CD4-positive, alpha-beta T cell treated with Interferon gamma for 1 hour (primary cell): ENCODE data around the gene INO80C.
"Not testable (repeated sequence)": the region's sequence is repeated elsewhere in the genome, so short reads cannot be mapped to it uniquely, and the experiment has no call there.

Source experiments
- DNase-seq: peaks from one replicate; pipeline ENCODE4 v3.0.0-alpha.2; 2020

Gene INO80C

DNA sequence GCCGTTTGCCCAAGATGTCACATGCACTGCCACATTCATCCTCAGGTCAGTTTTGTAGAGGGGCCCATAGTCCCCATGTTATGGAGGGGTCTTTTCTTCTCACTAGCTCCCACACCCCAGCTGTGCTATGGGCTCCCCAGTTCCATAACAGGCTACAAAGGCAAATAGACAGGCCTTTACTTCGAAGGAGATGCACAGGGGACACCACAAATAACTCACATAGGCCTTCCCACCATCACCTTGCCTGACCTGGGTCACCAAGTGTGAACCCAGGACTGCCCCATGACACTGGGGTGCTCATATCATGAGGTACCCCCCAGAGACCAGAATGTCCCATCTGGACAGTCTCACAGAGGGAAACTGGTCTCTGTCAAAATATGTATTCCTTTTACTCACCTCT is 15.0 kb upstream of the INO80C start:
- DNase-seq = no peak

DNA sequence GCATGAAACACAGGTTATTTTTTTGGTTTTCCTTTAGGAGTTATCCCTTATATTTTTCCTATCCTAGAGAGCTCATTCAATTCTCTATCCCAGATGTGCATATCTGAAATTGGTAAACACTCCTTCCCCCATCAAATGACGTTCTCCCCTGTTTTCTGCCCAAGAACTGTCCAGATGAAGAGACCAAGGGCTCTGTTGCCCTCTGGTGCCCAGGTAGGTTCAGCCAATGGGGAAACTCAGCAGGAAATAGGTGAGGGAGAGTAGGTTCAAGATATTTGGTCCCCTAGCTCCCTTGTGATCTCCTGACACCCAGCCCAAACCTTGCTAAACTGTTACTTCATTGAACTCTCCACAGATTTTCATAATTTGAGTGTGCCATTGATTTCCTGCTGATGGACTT is 14.1 kb upstream of the INO80C start:
- DNase-seq = no peak

DNA sequence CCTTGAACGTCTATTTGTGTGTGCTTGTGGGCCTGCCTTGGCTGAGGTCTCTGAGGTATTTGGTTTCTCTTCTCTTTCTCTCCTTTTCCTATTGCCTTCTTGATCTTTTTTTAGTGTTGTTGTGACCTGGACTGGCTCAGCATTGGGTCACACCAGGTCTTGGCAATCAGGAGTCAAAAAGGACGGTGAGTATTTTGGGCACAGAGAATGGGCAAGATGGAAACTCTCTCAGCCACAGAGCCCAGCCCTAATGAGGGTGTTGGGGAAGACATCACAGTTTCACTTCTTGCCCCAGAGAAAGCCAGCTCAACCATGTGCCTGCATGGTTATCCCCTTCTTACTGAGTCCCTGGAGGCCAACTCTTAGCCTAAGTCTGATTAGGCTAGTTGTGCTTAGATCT is 13.7 kb upstream of the INO80C start:
- DNase-seq = no peak

DNA sequence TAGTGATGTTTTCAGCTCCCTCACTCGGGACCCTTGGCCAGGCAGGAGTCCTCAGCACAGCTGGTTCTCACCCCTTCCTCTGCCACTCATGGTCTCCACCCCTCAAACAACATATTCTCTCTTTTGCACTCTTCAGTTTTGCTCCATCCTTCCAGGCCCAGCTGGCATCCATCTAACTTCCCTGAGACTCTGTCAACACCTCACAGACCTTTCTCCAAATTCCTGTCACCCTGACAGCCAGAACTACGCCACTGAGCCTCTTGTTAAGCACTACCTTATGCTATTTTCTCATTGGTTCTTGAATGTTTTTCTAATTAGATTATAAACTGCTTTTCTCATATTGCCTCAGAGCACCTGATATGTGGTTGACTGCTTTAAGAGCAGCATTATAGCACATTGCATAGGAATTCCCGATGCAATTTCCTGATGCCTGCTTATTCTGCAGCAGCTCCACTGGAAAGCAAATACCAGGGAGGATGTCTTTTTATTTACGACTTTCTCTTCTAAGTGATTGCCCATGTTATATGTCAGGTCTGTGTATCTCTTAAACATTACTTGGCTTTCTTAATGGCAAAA is 12.4 kb upstream of the INO80C start:
- DNase-seq = no peak

DNA sequence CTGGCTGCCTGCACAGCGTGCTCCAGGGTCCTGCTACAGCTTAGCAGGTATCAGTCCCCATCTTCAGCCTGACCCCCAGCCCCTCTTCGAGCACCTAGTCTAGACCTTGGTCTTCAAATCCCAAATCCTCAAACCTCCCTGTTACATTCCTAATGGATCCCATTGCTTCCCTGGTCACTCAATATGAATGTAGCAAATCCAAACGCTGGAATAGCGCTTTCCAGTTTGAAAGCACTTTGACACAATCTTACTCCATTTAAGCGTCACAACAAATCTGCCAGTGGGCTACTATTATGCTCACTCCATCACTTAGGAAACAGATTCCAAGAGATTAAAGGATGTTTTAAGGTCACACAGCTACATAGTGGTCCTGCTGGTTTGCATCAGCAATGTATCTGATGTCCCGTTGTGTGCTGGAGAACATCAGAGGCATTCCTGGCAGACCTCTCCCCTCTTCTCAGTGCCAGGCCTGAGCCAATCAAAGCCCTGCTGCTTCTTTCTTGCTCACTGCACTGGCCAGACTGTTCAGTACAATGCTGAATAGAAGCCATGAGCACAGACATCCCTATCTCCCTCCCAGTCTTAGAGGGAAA is 11.1 kb upstream of the INO80C start:
- no peak for DNase-seq

DNA sequence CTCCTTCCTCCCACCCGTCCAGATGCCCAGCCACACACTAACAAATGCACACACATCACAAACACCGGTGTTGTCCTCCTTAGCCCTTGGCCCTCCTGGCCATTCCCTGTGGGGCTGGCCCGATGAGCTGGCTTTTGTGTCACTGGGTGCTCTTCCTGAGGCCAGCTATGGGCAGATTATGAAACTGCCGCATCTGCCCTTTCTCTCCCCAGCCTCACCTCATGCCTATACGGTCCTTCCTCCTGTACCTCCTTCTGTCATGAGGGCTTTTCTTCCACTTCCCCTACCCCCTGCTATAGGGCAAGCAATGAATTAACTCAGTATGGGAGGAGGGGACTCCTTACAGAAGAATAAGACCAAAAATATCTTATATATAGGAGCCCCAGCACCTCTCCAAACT is 10.3 kb upstream of the INO80C start:
- DNase-seq = no peak

DNA sequence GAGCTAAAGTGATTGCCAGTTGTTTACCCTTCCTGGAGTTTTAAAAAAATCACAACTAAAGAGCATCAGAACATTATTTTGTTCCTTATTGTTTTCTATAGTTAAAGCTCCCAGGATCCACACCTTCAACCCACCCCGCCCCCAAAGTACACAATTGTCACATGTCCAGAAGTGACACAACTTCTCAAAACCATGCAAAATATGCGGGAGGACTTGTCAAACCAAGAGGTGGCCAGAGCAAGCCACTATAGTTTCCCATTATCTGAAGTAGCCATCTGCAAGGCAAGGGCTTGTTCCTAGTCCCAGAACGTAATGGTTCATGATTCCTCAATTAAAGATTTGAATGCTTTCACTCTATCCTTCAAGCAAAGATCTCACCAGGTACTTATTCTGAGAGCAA is 9.9 kb upstream of the INO80C start:
- DNase-seq = no peak

DNA sequence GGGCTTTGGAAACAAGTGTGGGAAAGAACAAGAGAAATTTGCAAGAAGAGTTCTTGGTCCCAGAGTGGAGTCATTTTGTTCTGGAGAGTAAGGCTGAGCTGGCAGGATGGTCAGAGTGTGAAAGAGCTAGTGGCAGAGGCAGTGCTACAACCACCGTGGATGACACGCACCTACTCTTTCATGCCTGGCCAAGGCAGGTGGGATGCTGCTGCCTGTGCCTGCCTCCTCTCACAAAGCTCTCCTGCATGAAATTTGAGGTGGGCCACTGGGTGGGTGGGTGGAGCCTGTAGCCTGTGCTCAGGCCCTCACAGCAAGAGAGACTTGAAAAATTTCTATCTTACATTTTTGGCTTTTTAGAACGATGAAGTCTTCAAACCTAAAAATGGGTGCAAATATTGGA is 9.4 kb upstream of the INO80C start:
- DNase-seq = no peak

DNA sequence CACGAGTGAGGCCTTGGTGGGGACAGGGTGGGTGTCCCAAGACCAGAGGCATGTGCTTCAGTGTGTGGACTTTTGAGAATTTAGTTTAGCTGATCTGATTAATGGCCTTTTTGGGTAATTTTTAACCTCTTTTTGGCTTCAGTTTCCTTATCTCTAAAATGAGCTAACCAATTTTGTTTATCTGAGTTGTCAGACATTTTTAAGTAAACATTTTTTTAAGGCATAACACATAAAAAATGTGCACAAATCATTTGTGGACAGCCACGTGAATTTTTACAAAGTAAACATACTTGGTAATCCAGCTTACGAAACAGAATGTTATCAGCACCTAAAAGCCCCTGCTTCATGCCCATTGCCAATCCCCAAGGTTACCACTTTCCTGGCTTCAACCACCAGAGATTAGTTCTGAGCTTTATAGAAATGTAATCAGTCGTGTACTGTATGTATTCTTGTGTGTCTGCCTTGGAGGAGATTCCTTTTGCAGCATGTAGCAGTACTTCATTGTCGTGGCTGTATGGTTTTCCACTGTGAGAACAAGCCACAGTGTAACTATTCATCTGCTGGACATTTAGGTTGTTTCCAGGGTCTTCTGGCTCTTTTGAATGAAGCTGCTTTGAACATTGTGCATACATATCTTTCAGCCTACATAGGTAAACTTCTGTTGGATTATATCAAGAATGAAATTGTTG is 8.4 kb upstream of the INO80C start:
- no peak for DNase-seq

DNA sequence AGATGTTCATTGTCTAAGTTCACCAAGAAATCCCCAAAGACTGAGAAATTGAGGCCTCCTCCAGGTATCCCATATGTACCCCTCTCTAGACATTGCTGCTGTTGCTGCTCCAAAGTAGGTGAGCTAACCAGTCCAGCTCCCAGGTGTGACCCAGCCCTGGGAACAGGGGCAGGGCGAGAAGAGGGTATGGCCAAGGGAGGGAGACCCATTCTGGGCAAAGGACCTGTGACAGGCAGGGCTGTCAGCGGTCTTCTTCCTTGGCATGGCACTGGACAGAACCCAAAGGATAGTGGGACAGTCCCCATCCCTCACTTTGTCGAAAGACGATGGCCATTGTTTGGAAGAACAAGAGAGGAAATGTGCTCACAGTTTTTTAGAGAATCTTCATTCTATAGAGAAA is 7.2 kb upstream of the INO80C start:
- no peak for DNase-seq

DNA sequence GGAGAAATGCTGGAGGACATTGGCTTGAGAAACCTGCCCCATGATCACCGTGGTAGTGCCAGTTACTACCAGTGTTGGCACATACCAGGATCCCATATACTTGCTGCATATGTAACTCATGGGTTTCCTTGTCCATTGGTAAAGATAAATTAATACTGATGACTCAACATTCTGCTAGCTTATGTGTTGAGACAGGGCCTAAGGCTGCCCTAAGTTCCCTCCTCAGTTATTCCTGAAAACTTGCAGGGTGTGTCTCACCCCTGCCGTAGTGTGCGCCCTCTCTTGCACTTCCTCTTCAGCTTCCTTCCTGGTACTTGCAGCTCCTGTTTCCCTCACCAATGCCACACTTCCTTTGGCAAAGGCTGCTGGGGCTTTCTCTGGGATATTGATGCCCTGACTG is 4.3 kb upstream of the INO80C start:
- DNase-seq = peak; percentile 9

DNA sequence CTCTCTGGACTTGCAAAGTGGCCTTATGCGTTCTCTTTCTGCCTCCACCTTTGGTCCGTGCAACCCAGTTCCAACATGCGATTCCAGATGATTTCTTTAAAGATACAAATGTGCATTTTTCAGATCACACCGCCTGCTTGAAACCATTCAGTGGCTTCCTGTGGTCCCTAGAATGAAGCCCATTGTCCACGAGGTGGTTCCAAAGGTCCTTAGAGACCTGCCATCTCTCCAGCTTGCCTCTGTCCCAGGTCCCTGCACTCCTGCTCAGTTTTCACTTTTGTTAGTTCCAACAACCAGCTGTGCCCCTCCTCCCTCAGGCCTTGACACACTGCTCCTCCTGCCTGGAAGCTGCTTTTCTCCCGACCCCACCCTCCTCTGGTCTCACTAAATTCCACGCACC is 3.6 kb upstream of the INO80C start:
- DNase-seq = no peak

DNA sequence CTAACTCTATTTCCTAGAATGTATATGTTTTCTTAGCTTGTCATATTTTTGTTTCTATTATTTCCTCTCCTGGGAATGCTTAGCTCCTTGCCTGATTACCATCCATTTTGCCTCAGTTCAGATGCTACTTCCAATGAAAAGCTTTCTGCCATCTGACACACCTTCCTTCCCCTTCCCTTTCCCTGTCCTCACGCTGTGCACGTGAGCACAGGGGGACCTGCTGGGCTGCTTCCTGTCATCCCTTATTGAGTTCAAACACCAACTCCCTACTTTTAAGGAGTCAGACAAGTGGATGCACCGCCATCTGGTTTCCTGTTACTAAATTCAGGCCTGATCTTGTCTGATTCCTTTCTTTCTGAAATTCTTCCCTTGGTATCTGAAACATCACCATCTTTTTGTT is 2.4 kb upstream of the INO80C start:
- no peak for DNase-seq

DNA sequence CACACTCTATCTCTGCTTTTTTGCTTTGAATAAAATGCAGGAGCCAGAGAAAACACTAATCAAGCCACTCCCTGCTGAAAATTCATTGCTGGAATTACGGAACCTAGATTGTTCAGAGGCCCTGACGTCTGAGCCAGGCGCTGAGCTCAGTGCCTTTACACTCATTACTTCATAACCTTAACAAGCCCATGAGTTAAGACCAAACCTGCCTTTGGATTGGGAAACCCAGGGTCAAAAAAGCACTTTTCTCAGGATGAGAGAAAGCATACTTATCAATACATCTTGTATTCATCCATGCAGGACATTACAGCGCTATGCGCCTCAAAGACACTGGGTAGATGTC is 762 bp downstream of the INO80C start:
- no peak for DNase-seq

DNA sequence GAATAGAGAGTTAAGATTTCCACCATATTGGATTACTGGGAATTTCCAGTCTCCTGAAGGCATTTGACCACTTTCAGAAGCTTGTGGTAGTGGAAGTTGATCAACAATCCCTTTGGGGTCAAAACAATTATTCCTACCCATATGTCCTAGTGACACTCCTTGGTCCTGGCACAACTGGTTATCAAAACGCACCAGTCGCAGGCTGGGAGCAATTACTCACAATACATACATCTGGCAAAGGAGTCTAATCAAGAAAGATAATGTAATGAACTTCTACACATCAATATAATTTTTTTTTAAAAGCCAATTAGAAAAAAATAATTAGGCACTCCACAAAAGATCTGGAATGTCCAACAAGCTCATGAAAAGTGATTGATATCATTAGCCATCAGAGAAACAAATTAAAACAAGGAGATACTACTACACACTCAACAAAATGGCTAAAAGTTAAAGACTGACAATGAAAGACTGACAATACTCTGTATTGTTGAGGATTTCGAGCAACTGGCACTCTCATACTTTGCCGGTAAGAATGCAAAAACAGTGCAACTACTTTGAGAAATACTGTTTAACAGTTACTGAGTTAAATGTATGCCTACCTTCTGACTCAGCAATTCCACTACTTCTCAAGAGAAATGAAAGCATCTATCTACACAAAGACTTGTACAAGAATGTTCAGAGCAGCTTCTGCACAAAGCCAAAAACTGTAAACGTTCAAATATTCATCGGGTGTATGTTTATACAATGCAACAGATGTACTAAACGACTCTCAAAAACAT is 2.0 kb downstream of the INO80C start:
- DNase-seq = no peak

DNA sequence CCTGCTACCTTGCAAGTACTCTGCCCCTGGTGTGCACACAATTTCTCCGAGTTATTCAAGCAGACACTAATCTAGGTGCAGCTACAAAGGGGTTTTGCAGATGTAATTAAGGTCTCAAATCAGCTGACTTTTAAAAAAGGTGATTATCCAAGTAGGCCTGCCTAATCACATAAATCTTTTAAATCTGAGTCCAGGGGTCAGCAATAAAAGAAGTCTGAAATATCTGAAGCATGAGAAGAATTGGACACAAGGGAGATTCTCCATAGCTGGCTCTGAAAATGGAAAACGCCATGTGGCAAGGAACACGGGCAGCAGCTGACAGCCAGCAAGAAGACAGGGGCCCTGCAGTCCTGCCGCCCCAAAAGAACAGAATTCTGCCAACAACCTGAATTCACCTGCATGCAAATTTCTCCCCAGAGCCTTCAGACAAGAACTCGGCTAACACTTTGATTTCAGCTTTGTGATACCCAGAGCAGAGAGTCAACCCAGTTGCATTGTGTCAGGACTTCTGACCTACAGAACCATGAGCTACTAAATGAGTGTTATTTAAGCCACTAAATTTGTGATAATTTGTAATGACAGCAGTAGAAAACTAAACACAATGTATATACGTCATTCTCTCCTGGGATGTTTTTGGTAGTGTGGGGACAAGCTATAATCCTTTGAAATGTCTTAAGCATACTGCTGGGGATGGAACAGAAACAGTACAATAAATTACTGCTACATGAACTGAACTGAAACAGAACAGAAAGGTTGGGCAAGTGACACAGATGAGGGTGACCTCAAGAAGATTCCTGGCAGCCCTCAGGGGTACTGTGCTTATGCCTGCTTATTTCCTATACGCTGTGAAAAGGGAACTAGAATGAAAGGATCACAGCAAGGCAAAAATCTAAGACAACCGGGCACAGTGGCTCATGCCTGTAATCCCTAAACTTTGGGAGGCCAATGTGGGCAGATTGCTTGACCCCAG is 3.2 kb downstream of the INO80C start:
- DNase-seq = no peak

DNA sequence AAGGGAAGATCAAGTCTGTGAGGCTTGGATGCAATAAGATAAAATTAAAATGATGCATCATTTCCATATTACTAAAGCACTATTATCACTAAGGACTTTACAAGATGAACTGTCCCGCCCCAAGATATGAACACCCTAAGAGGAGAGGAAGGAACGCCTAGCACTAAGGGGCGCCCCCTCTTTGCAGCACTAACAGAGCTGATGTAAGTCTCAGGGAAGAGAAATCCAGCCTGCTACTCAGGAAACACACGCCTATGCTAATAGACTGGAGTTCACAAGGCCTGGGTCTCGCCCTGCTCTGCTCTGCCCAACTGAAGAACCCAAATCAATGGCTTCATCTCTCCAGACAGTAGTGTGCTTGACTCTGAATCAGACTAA is 6.1 kb downstream of the INO80C start:
- no peak for DNase-seq

DNA sequence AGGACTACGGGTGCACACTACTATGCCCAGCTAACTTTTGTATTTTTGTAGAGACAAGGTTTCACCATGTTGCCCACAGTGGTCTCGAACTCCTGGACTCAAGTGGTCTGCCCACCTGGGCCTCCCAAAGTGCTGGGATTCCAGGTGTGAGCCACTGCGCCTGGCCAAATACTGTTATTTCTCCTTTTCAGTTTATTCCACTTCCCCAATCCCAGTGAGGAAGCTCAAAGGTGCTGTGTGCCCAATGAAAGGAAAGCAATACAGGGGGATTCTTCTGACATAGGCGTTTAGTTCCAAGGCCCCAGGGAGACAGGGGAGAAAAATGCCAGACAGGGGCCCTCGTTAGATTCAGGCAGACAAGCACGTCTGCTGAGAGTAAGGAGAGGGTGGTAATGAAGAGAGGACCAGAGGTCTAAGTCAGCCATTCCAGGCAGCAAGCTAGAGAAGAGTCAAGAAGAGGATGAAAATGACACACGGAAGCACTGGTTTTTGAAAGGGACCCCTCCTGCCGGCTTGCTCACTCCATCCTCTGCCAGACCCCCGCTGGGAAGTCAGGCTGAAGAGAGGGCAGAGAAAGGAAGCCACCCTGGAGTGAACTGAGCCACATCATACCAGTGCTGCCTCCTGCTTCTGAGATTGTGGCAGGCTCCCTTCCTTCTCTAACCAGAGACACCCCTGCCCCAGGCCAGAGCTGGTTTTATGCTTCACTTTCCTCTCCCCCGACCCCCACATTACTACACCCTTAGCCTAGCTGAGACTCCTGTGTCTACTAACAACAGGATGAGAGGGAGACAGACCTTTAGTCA is 6.7 kb downstream of the INO80C start:
- no peak for DNase-seq

DNA sequence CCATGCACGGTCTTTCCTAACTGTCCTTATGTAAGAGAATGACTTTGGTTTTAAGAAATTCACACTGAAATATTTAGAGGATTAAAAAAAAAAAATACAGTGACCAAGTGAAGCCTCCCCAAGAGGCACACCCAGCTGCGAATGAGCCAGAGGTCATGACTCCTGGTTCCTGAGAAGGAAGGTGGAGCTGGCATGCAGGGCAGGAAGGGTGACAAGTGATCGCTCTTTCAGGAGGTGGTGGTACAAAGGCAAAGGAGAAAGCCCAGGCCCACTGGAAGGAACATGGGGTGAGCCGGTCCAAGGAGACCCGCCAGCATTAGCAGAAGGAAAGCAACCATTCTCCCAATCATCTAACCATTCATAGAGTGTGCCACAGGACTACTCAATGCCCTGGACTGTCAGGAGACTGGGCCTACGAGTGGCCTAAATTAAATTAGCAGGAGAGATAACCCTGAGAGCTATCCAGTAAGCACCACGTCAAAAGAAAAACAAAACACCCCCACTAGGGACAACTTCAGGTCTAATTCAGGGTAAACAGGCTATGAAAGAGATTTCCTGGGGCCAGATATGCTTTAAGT is 7.8 kb downstream of the INO80C start:
- no peak for DNase-seq

DNA sequence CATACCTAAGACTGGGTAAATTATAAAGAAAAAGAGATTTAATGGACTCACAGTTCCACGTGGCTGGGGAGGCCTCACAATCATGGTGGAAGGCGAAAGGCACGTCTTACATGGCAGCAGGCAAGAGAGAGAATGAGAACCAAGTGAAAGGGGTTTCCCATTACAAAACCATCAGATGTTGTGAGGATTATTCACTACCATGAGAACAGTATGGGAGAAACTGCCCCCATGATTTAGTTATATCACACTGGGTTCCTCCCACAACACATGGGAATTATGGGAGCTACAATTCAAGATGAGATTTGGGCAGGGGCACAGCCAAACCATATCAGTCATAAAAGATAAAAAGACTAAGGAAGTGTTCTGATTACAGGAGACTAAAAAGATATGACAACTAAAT is 8.5 kb downstream of the INO80C start:
- not testable (repeated sequence) for DNase-seq

DNA sequence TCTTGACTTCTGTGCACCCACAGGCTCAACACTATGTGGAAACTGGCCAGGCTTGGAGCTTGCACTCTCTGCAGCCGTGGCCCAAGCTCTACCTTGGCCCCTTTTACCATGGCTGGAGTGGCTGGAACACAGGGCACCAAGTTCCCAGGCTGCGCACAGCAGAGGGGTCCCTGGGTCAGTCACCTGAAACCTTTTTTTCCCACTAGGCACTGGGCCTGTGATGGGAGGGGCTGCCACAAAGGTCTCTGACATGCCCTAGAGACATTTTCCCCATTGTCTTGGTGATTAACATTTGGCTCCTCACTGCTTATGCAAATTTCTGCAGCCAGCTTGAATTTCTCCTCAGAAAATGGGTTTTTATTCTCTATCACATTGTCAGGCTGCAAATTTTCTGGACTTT is 9.4 kb downstream of the INO80C start:
- not testable (repeated sequence) for DNase-seq

DNA sequence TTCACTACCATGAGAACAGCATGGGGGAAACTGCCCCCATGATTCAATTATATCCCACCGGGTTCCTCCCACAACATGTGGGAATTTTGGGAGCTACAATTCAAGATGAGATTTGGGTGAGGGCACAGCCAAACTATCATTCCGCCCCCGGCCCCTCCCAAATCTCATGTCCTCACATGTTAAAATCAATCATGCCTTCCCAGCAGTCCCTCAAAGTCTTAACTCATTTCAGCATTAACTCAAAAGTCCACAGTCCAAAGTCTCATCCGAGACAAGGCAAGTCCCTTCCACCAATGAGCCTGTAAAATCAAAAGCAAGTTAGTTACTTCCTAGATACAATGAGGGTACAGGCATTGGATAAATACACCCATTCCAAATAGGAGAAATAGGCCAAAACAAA is 10.2 kb downstream of the INO80C start:
- not testable (repeated sequence) for DNase-seq
